Astrocyte (in vitro differentiated cells and primary cell): ENCODE data around the gene ST3GAL4. TPM values are rescaled to one million over a fixed set of nuclear protein-coding genes. Genes with fewer than 3 reads are reported as not detected.
A peak's percentile ranks its signal among the peaks of the same experiment; 100 is the strongest.

Experiments used
- DNase-seq: peaks from one replicate; pipeline ENCODE4 v3.0.0-alpha.2; 2010; ENCODE audit warnings: low read depth
- FAIRE-seq: peaks from 2 replicates; lab custom pipeline; 2011; peaks lifted over from hg19 to GRCh38; lab: Jason Lieb, UNC
- H2AFZ ChIP-seq: 2 replicates; pipeline ENCODE4 v1.6.0; 2012; ENCODE audit warnings: low read depth, low read length, inconsistent platforms
- H3K27ac ChIP-seq: 2 replicates; pipeline ENCODE4 v1.5.1; 2011; ENCODE audit warnings: low read depth, low read length, inconsistent platforms
- H3K27me3 ChIP-seq: 2 replicates; pipeline ENCODE4 v1.6.0; 2011; ENCODE audit warnings: low read length, inconsistent platforms; ENCODE audit not compliant: insufficient read depth
- H3K36me3 ChIP-seq: 2 replicates; pipeline ENCODE4 v1.5.1; 2011; ENCODE audit warnings: low read length, inconsistent platforms; ENCODE audit not compliant: insufficient read depth
- H3K4me1 ChIP-seq: 2 replicates; pipeline ENCODE4 v1.5.1; 2011; ENCODE audit warnings: low read length, inconsistent platforms; ENCODE audit not compliant: insufficient read depth
- H3K4me2 ChIP-seq: 2 replicates; pipeline ENCODE4 v1.6.0; 2012; ENCODE audit warnings: low read length, inconsistent platforms
- H3K4me3 ChIP-seq: 2 replicates; pipeline ENCODE4 v1.5.1; 2011; ENCODE audit warnings: low read depth, mild to moderate bottlenecking, low read length, inconsistent platforms; ENCODE audit not compliant: insufficient read depth
- H3K79me2 ChIP-seq: 2 replicates; pipeline ENCODE4 v1.6.0; 2012; ENCODE audit warnings: mild to moderate bottlenecking, low read length, inconsistent platforms; ENCODE audit not compliant: insufficient read depth
- H3K9ac ChIP-seq: 2 replicates; pipeline ENCODE4 v1.6.0; 2012; ENCODE audit warnings: mild to moderate bottlenecking, low read length, inconsistent platforms
- H3K9me3 ChIP-seq: 2 replicates; pipeline ENCODE4 v1.5.1; 2012; ENCODE audit warnings: low read depth, mild to moderate bottlenecking, low read length, inconsistent platforms; ENCODE audit not compliant: insufficient read depth
- H4K20me1 ChIP-seq: 2 replicates; pipeline ENCODE4 v1.6.0; 2012; ENCODE audit warnings: low read length, inconsistent platforms; ENCODE audit not compliant: insufficient read depth
- H3K27ac Mint-ChIP-seq: one replicate; pipeline ENCODE4 v1.8.0; 2021; ENCODE audit warnings: mild to moderate bottlenecking, mixed read lengths; ENCODE audit not compliant: unreplicated experiment
- H3K27me3 Mint-ChIP-seq: one replicate; pipeline ENCODE4 v1.8.0; 2021; ENCODE audit warnings: low read depth, mixed read lengths; ENCODE audit not compliant: unreplicated experiment
- H3K36me3 Mint-ChIP-seq: one replicate; pipeline ENCODE4 v1.8.0; 2021; ENCODE audit warnings: low read depth, mixed read lengths; ENCODE audit not compliant: unreplicated experiment
- H3K4me1 Mint-ChIP-seq: one replicate; pipeline ENCODE4 v1.8.0; 2021; ENCODE audit warnings: low read depth, mixed read lengths; ENCODE audit not compliant: unreplicated experiment
- H3K4me3 Mint-ChIP-seq: one replicate; pipeline ENCODE4 v1.8.0; 2021; ENCODE audit warnings: mild to moderate bottlenecking, moderate library complexity, mixed read lengths; ENCODE audit not compliant: unreplicated experiment
- H3K9me3 Mint-ChIP-seq: one replicate; pipeline ENCODE4 v1.8.0; 2021; ENCODE audit warnings: mild to moderate bottlenecking, mixed read lengths; ENCODE audit not compliant: unreplicated experiment
- CTCF ChIP-seq: IDR thresholded peaks from 2 replicates; pipeline ENCODE4 v1.5.1; 2011; ENCODE audit warnings: low read depth, mild to moderate bottlenecking, inconsistent platforms, low read length, moderate library complexity; ENCODE audit not compliant: insufficient read depth
- EZH2 ChIP-seq: IDR thresholded peaks from 2 replicates; pipeline ENCODE4 v1.6.1; 2012; ENCODE audit warnings: mild to moderate bottlenecking, low read length, inconsistent platforms; ENCODE audit not compliant: insufficient read depth
- total RNA-seq: library from RNA; stranded (reverse); gene quantifications from 2 replicates; pipeline ENCODE4 v1.2.1, GENCODE V29; 2021

ST3GAL4 gene
- total RNA-seq, 1 donor from 2014 or later, result 12.2 TPM

- TF ChIP-seq CTCF (no peak), EZH2 (no peak)
- Mint-ChIP-seq H3K27ac (no peak overlapping the region), H3K4me3 (no peak overlapping the region), H3K36me3 (peaks cover 9% of the 10 kb centered on the region), H3K27me3 (peaks cover 3% of the 10 kb centered on the region), H3K4me1 (peaks cover 5% of the 10 kb centered on the region), H3K9me3 (no peaks in the 10 kb centered on the region)
- Histone ChIP-seq H3K9me3 (no peaks in the 10 kb centered on the region), H2AFZ (peak overlapping the region; percentile 91), H3K4me1 (peaks cover 5% of the 10 kb centered on the region), H3K27me3 (no peaks in the 10 kb centered on the region), H3K4me2 (peak overlapping the region; percentile 86), H3K4me3 (peak overlapping the region; percentile 53), H3K79me2 (no peaks in the 10 kb centered on the region), H3K27ac (peak overlapping the region; percentile 10), H3K36me3 (no peaks in the 10 kb centered on the region), H3K9ac (peak overlapping the region; percentile 74), H4K20me1 (no peaks in the 10 kb centered on the region)
- FAIRE-seq (no peak), DNase-seq (peak; percentile 63)
These were observed 61.1 kb downstream of the ST3GAL4 start for GRCh38 chr11:126416542-126417090.

GRCh38 chr11:126417091-126417862 is 61.8 kb downstream of the ST3GAL4 start:
- peaks cover 3% of the 10 kb centered on the region for H3K27me3 Mint-ChIP-seq
- peak overlapping the region; percentile 53 for H3K4me3 ChIP-seq
- H3K9ac ChIP-seq, result peak overlapping the region; percentile 74
- no peak for FAIRE-seq
- no peaks in the 10 kb centered on the region for H3K9me3 Mint-ChIP-seq
- peaks cover 5% of the 10 kb centered on the region for H3K4me1 ChIP-seq
- no peaks in the 10 kb centered on the region for H3K9me3 ChIP-seq
- H3K4me1 Mint-ChIP-seq, result peaks cover 5% of the 10 kb centered on the region
- no peaks in the 10 kb centered on the region for H4K20me1 ChIP-seq
- no peak overlapping the region for H3K4me3 Mint-ChIP-seq
- no peaks in the 10 kb centered on the region for H3K79me2 ChIP-seq
- H3K4me2 ChIP-seq, result peak overlapping the region; percentile 86
- TF ChIP-seq CTCF, result no peak
- no peak for TF ChIP-seq EZH2
- H3K36me3 Mint-ChIP-seq, result peaks cover 9% of the 10 kb centered on the region
- H3K36me3 ChIP-seq, result no peaks in the 10 kb centered on the region
- H3K27me3 ChIP-seq, result no peaks in the 10 kb centered on the region
- no peak for DNase-seq
- no peak overlapping the region for H3K27ac ChIP-seq
- peak overlapping the region; percentile 91 for H2AFZ ChIP-seq
- no peak overlapping the region for H3K27ac Mint-ChIP-seq

GRCh38 chr11:126418887-126419286 is 63.4 kb downstream of the ST3GAL4 start:
- no peaks in the 10 kb centered on the region for H4K20me1 ChIP-seq
- TF ChIP-seq EZH2, result no peak
- no peak for TF ChIP-seq CTCF
- no peak overlapping the region for H3K4me2 ChIP-seq
- H3K27ac ChIP-seq, result no peak overlapping the region
- H3K4me3 Mint-ChIP-seq, result no peak overlapping the region
- FAIRE-seq, result no peak
- H3K9me3 Mint-ChIP-seq, result no peaks in the 10 kb centered on the region
- no peaks in the 10 kb centered on the region for H3K36me3 ChIP-seq
- no peak overlapping the region for H2AFZ ChIP-seq
- no peaks in the 10 kb centered on the region for H3K9me3 ChIP-seq
- peaks cover 3% of the 10 kb centered on the region for H3K27me3 Mint-ChIP-seq
- peaks cover 5% of the 10 kb centered on the region for H3K4me1 ChIP-seq
- no peak overlapping the region for H3K27ac Mint-ChIP-seq
- H3K9ac ChIP-seq, result no peak overlapping the region
- peaks cover 5% of the 10 kb centered on the region for H3K4me1 Mint-ChIP-seq
- H3K27me3 ChIP-seq, result no peaks in the 10 kb centered on the region
- peaks cover 14% of the 10 kb centered on the region for H3K36me3 Mint-ChIP-seq
- H3K79me2 ChIP-seq, result no peaks in the 10 kb centered on the region
- no peak overlapping the region for H3K4me3 ChIP-seq
- no peak for DNase-seq
